HepG2 (cell line): ENCODE data around the gene RPL19. TPM values are rescaled to one million over a fixed set of nuclear protein-coding genes. Genes with fewer than 3 reads are reported as not detected.

Experiments
- ATAC-seq: fragments of 200-7000 bp; cut with Tn5 transposase; 3 replicates; pipeline ENCODE4 v1.9.1; 2020; ENCODE audit warnings: mild to moderate bottlenecking, moderate library complexity
- BruUV-seq: library from RNA; stranded (reverse); fragments of 400-500 nt; replicated peaks from 2 replicates; lab custom pipeline; 2021; lab: Mats Ljungman, UMichigan
- CTCF ChIA-PET: fragments of 300-600 bp; formaldehyde crosslinking; extraction: SDS; loops from one replicate; lab custom pipeline; 2021; ENCODE audit warnings: low total read pairs, inconsistent platforms, low intra/inter-chr PET ratio; lab: Yijun Ruan, JAX
- POLR2A ChIA-PET: fragments of 350-600 bp; sonication (Branson Sonifier 250); formaldehyde crosslinking; loops from one replicate; lab custom pipeline; 2020; ENCODE audit warnings: antibody characterized with exemption, inconsistent platforms; lab: Yijun Ruan, JAX
- DNase-seq: peaks from one replicate; pipeline ENCODE4 v3.0.0-alpha.2; 2015; ENCODE audit warnings: low spot score
- FAIRE-seq: peaks from 3 replicates; lab custom pipeline; 2011; peaks lifted over from hg19 to GRCh38; lab: Jason Lieb, UNC
- H2AFZ ChIP-seq: one replicate; pipeline ENCODE4 v1.6.1; 2011; ENCODE audit warnings: low read length, inconsistent platforms
- H3K27ac ChIP-seq: fragments of 300-600 bp; 3 replicates; pipeline ENCODE4 v1.8.0; 2011; ENCODE audit warnings: mixed run types, mild to moderate bottlenecking, mixed read lengths, low read length, inconsistent platforms; ENCODE audit not compliant: insufficient read depth; ENCODE audit errors: extremely low read length
- H3K27me3 ChIP-seq, 2 experiments: fragments of 200-600 bp in 1 of 2; 2 replicates in 1 of 2; 3 replicates in 1 of 2; pipeline versions ENCODE4 v1.6.0 to v1.8.0; 2011; ENCODE audit warnings: low read length in 2 of 2, mild to moderate bottlenecking in 2 of 2, moderate library complexity in 2 of 2, inconsistent platforms in 1 of 2; ENCODE audit not compliant: insufficient read depth in 2 of 2, control insufficient read depth in 1 of 2
- H3K36me3 ChIP-seq, 2 experiments: fragments of 200-600 bp in 1 of 2; replicated peaks in 1 of 2; 2 replicates in 1 of 2; 3 replicates in 1 of 2; pipeline versions ENCODE4 v1.5.1 to v1.8.0; 2011; ENCODE audit warnings: low read length in 2 of 2, inconsistent platforms in 1 of 2; ENCODE audit not compliant: insufficient read depth in 2 of 2, control insufficient read depth in 1 of 2
- H3K4me1 ChIP-seq: 2 replicates; pipeline ENCODE4 v1.5.1; 2012; ENCODE audit warnings: low read length, inconsistent platforms; ENCODE audit not compliant: insufficient read depth
- H3K4me2 ChIP-seq: 2 replicates; pipeline ENCODE4 v1.6.0; 2011; ENCODE audit warnings: low read depth, low read length, inconsistent platforms
- H3K4me3 ChIP-seq, 3 experiments: fragments of 200-600 bp in 1 of 3; sonication (generic), shearing (Covaris generic) in 1 of 3; replicated peaks in 1 of 3; 2 replicates each; pipeline ENCODE4 v1.5.1; 2011 to 2016; ENCODE audit warnings: low read length in 3 of 3, inconsistent platforms in 2 of 3, low read depth in 2 of 3, mild to moderate bottlenecking in 2 of 3, control low read depth in 1 of 3, mixed read lengths in 1 of 3; ENCODE audit not compliant: insufficient read depth in 1 of 3
- H3K79me2 ChIP-seq: one replicate; pipeline ENCODE4 v1.6.1; 2011; ENCODE audit warnings: low read length, inconsistent platforms; ENCODE audit not compliant: insufficient read depth
- H3K9ac ChIP-seq: 2 replicates; pipeline ENCODE4 v1.6.0; 2011; ENCODE audit warnings: mild to moderate bottlenecking, low read depth, low read length, inconsistent platforms; ENCODE audit not compliant: insufficient read depth
- H3K9me3 ChIP-seq: 2 replicates; pipeline ENCODE4 v1.5.1; 2012; ENCODE audit warnings: mild to moderate bottlenecking, low read length
- H4K20me1 ChIP-seq: 2 replicates; pipeline ENCODE4 v1.6.0; 2011; ENCODE audit warnings: inconsistent platforms, mild to moderate bottlenecking, low read length, moderate library complexity; ENCODE audit not compliant: insufficient read depth
- ESRRA ChIP-seq: sonication (generic); formaldehyde crosslinking; IDR thresholded peaks from 2 replicates; pipeline ENCODE4 v1.5.1; 2020; ENCODE audit warnings: mild to moderate bottlenecking, low read depth, missing genetic modification reagents
- MIXL1 ChIP-seq: IDR thresholded peaks from 2 replicates; pipeline ENCODE4 v1.6.1; 2016
- MXD4 ChIP-seq: IDR thresholded peaks from 2 replicates; pipeline ENCODE4 v1.6.1; 2016; ENCODE audit warnings: mild to moderate bottlenecking, missing biosample characterization, missing genetic modification reagents
- PHB2 ChIP-seq: fragments of 450-650 bp; IDR thresholded peaks from 2 replicates; pipeline ENCODE4 v1.6.1; 2018; ENCODE audit not compliant: partially characterized antibody
- RNF219 ChIP-seq: sonication (generic); formaldehyde crosslinking; IDR thresholded peaks from 2 replicates; pipeline ENCODE4 v1.5.0; 2020; ENCODE audit warnings: mild to moderate bottlenecking, missing genetic modification reagents
- ZNF230 ChIP-seq: sonication (generic); formaldehyde crosslinking; IDR thresholded peaks from 2 replicates; pipeline ENCODE4 v1.4.0; 2020; ENCODE audit warnings: mild to moderate bottlenecking, missing genetic modification reagents
- ZNF484 ChIP-seq: sonication (generic); formaldehyde crosslinking; IDR thresholded peaks from 2 replicates; pipeline ENCODE4 v1.5.1; 2020; ENCODE audit warnings: mild to moderate bottlenecking, low read depth, missing genetic modification reagents, borderline replicate concordance
- ZNF543 ChIP-seq: sonication (generic); formaldehyde crosslinking; IDR thresholded peaks from 2 replicates; pipeline ENCODE4 v1.4.0; 2020; ENCODE audit warnings: mild to moderate bottlenecking, missing genetic modification reagents
- ZNF841 ChIP-seq: sonication (generic); formaldehyde crosslinking; IDR thresholded peaks from 2 replicates; pipeline ENCODE4 v1.8.1; 2023; ENCODE audit warnings: missing genetic modification reagents, borderline replicate concordance
- WGBS: methylation state at CpG from one replicate; pipeline ENCODE4 v1.1.6; 2017; ENCODE audit warnings: low lambda C conversion rate; 5-methylcytosine and 5-hydroxymethylcytosine counted together
- in situ Hi-C: cut with HindIII; loops from 2 replicates; pipeline ENCODE4 v1.10.0; 2017; ENCODE audit warnings: low pct_unique_long_range_greater_than_20kb; ENCODE audit not compliant: extremely low pct_ligation_motif_present
- intact Hi-C: fragments of 100-400 bp; cut with micrococcal nuclease; formaldehyde crosslinking; loops from one replicate; pipeline ENCODE4 v1.10.0; 2022; ENCODE audit not compliant: unreplicated experiment
- polyA plus RNA-seq, 8 experiments: library from polyadenylated mRNA; depleted of rRNA in 3 of 8; stranded (reverse) in 7 of 8; unstranded in 1 of 8; fragments of >200 nt; fragmentation: Illumina TruSeq in 4 of 8; extraction: Trizol in 4 of 8; gene quantifications; 2 replicates each; pipeline versions ENCODE4 v1.2.1 to v1.2.3, GENCODE V29; 2011 to 2016; ENCODE audit warnings: low read depth in 4 of 8, missing spikeins in 1 of 8, mixed read lengths in 1 of 8; ENCODE audit not compliant: insufficient read depth in 1 of 8
- total RNA-seq, 5 experiments: library from RNA; depleted of rRNA; stranded (reverse); fragments of >200 nt; fragmentation: Illumina TruSeq; extraction: Trizol; gene quantifications; 2 replicates each; pipeline ENCODE4 v1.2.3, GENCODE V29; 2016; ENCODE audit warnings: low read depth in 1 of 5

RPL19 gene
- total and polyA plus RNA-seq, 2 of the 13 experiments (the other 11 are each of a cell fraction or from before 2014, with no cell fraction given): 2,522 to 2,768 TPM

- no peak for TF ChIP-seq RNF219 (CRISPR knock-in tag)
Measured at GRCh38 chr17:39195568-39196160, 4.4 kb upstream of the RPL19 start (continued).

- DNase-seq: no peak
- H3K4me1 ChIP-seq: peaks cover 48% of the 10 kb centered on the region
- H3K27ac ChIP-seq: no peak overlapping the region
- H4K20me1 ChIP-seq: no peaks in the 10 kb centered on the region
- no peak for ATAC-seq
- TF ChIP-seq ZNF230 (CRISPR knock-in tag): no peak
- no peak for TF ChIP-seq ESRRA (CRISPR knock-in tag)
- no peak for TF ChIP-seq ZNF484 (CRISPR knock-in tag)
- TF ChIP-seq MIXL1 (CRISPR knock-in tag): no peak
- TF ChIP-seq ZNF543 (CRISPR knock-in tag): no peak
- no peak for TF ChIP-seq ZNF841 (CRISPR knock-in tag)
- TF ChIP-seq MXD4 (CRISPR knock-in tag): no peak
- TF ChIP-seq PHB2: no peak
- POLR2A ChIA-PET: no interaction called here
- H3K79me2 ChIP-seq: peaks cover 12% of the 10 kb centered on the region
- H3K9me3 ChIP-seq: no peaks in the 10 kb centered on the region
- H3K27me3 ChIP-seq: no peaks in the 10 kb centered on the region; a peak in 1 of 5 replicates
- no peak overlapping the region for H2AFZ ChIP-seq
- H3K4me2 ChIP-seq: peak overlapping the region; percentile 89
- in situ Hi-C loops (no loop called here), intact Hi-C loops (no loop called here)
- 67% methylated on average over 8 of the region's 8 CpGs for WGBS
- no TSS peak for BruUV-seq
- H3K9ac ChIP-seq: no peak overlapping the region
- FAIRE-seq: no peak
- CTCF ChIA-PET: no interaction called here
- H3K4me3 ChIP-seq: no peak overlapping the region; a peak in 1 of 6 replicates
- H3K36me3 ChIP-seq: no peaks in the 10 kb centered on the region
Measured at GRCh38 chr17:39196241-39196807, 3.8 kb upstream of the RPL19 start.
